Fibroblast of pulmonary artery (primary cell): ENCODE results near the gene S1PR2.

Experiments used
- DNase-seq: peaks from one replicate; pipeline ENCODE4 v3.0.0-alpha.2; 2010; ENCODE audit warnings: low read depth
- H3K4me3 ChIP-seq: replicated peaks from 2 replicates; pipeline ENCODE4 v1.5.1; 2011; ENCODE audit warnings: low read depth, mild to moderate bottlenecking, control low read depth, low read length, moderate library complexity
- TF ChIP-seq, protein P1 (sequence below): IDR thresholded peaks from 2 replicates; pipeline ENCODE4 v1.5.1; 2011; ENCODE audit warnings: mild to moderate bottlenecking, control low read depth, low read length, inconsistent platforms; ENCODE audit errors: missing control alignments

The S1PR2 gene, protein sequence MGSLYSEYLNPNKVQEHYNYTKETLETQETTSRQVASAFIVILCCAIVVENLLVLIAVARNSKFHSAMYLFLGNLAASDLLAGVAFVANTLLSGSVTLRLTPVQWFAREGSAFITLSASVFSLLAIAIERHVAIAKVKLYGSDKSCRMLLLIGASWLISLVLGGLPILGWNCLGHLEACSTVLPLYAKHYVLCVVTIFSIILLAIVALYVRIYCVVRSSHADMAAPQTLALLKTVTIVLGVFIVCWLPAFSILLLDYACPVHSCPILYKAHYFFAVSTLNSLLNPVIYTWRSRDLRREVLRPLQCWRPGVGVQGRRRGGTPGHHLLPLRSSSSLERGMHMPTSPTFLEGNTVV

DNA sequence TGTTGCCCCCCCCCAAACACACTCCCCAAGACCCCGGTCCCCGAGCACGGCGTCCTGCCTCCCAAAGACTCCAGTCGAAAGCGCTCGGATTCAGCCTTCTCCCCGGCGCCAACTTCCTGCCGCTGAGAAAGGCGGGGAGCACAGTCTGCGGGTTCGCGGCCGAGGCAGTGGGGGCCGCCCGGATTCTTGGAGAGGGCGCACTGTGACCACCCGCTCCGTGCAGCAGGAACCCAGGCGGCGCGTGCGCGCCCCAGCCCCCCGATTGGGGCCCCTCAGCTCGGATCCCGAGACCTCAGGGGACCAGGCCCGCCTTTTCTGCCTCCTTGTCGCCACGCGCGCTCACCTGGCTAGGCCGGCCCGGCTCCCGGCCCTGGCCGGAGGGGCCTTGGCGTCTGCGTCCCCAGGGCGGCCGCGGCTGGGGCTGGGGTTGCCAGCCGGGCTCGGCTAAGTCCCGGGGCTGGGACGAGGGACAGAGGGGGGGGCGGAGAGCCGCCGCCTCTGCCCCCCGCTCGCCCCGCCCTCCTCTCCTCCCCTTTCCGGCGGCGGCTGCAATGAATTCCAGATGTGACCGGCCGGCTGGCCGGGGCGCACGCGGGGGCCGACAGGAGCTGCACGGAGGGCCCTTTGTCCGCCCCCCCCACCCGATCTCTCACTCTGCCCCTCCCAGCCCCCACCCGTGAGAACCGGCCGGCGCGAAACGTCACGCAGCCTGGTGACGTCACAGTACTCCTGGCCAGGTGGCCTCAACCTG is at the start of gene S1PR2:
S1PR2 (minus strand) TSS at position 471 of the 751 bp plus-strand sequence. CDS start 6,426 bp downstream, outside the sequence.
- TF ChIP-seq, protein P1, sequence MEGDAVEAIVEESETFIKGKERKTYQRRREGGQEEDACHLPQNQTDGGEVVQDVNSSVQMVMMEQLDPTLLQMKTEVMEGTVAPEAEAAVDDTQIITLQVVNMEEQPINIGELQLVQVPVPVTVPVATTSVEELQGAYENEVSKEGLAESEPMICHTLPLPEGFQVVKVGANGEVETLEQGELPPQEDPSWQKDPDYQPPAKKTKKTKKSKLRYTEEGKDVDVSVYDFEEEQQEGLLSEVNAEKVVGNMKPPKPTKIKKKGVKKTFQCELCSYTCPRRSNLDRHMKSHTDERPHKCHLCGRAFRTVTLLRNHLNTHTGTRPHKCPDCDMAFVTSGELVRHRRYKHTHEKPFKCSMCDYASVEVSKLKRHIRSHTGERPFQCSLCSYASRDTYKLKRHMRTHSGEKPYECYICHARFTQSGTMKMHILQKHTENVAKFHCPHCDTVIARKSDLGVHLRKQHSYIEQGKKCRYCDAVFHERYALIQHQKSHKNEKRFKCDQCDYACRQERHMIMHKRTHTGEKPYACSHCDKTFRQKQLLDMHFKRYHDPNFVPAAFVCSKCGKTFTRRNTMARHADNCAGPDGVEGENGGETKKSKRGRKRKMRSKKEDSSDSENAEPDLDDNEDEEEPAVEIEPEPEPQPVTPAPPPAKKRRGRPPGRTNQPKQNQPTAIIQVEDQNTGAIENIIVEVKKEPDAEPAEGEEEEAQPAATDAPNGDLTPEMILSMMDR, result no peak
- peak; percentile 87 for DNase-seq
- peak within 1 kb of the TSS; percentile 90 for H3K4me3 ChIP-seq

- TF ChIP-seq, protein P1, result no peak
- DNase-seq, result no peak
- no peak overlapping the region for H3K4me3 ChIP-seq
Observed at GRCh38 chr19:10279737-10280442, 48.8 kb upstream of the S1PR2 start.

DNA sequence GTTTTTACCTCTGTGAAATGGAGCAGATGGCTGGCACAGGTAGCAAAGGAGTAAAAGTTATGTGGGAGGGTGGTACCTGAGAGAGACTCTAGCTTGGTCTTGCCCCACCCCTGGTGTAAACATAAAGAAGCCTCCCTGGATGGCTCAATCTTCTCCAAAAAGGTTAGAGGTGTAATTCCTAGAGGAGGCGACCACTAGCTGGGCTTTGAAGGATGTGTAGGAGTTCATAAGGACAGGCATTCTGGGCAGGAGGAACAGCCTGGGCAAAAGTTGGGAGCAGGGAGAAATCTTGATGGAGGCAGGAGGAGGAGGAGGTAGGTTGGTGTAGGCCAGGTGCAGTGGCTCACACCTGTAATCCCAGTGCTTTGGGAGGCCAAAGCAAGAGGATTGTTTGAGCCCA is 47.8 kb upstream of the S1PR2 start:
- no peak for DNase-seq
- no peak overlapping the region for H3K4me3 ChIP-seq
- TF ChIP-seq, protein P1, result no peak

GRCh38 chr19:10277795-10278589 is 46.9 kb upstream of the S1PR2 start:
- TF ChIP-seq, protein P1, result no peak
- no peak overlapping the region for H3K4me3 ChIP-seq
- no peak for DNase-seq

GRCh38 chr19:10274589-10274988 is 43.5 kb upstream of the S1PR2 start:
- no peak for DNase-seq
- H3K4me3 ChIP-seq, result no peak overlapping the region
- TF ChIP-seq, protein P1, result no peak

DNA sequence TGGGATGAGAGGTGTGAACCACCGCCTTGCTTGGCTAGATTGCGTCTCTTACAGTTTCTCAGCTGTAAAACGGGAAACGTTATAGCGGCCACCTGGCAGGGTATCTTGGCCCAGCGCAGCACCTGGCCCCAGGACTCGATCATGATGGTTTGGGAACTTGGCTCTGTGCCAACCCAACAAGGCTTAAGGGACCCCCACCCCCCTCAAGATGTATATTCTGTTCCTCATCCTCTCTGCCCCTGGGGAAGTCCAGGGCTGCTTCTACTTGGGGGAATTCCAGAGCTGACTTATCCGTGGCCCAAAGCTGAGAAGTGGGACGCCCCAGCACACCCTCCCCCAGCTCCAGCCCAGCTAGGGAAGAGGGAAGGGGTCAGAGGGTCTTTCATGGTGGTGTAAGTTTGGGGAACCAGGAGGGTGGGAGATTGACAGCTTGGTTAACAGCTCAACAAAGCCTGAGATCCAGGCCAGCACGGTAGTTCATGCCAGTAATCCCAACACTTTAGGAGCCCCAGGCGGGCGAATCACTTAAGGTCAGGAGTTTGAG is 40.5 kb upstream of the S1PR2 start:
- DNase-seq, result peak; percentile 46
- peak overlapping the region; percentile 85 for H3K4me3 ChIP-seq
- TF ChIP-seq, protein P1, result no peak
